K562 (cell line): ENCODE results near the gene BCKDHB. TPM values are rescaled to one million over a fixed set of nuclear protein-coding genes. Genes with fewer than 3 reads are reported as not detected.
A peak's percentile ranks its signal among the peaks of the same experiment; 100 is the strongest.

Experiments used
- ATF1 ChIP-seq, 2 experiments: fragments of 450-650 bp in 1 of 2; IDR thresholded peaks; 2 replicates each; pipeline ENCODE4 v1.6.1; 2016; ENCODE audit warnings: missing compliant biosample characterization in 1 of 2, missing genetic modification characterization in 1 of 2
- CBFA2T2 ChIP-seq: fragments of 450-650 bp; conservative IDR thresholded peaks from 2 replicates; pipeline ENCODE4 v1.6.1; 2017; ENCODE audit warnings: mild to moderate bottlenecking
- DPF2 ChIP-seq: fragments of 450-650 bp; IDR thresholded peaks from 2 replicates; pipeline ENCODE4 v1.6.1; 2016
- EZH2 ChIP-seq: IDR thresholded peaks from 2 replicates; pipeline ENCODE4 v1.6.1; 2012; ENCODE audit warnings: low read depth, mild to moderate bottlenecking, inconsistent platforms, low read length, borderline replicate concordance
- HNRNPL ChIP-seq: fragments of 200-400 bp; formaldehyde crosslinking; IDR thresholded peaks from 2 replicates; pipeline ENCODE4 v1.6.1; 2017; ENCODE audit warnings: low read depth, mild to moderate bottlenecking, low read length
- JUN ChIP-seq, 2 experiments: sonication (generic) in 1 of 2; formaldehyde crosslinking in 1 of 2; IDR thresholded peaks; 2 replicates each; pipeline versions ENCODE4 v1.6.1 to v1.8.0; 2012 to 2022; ENCODE audit warnings: borderline replicate concordance in 2 of 2, mild to moderate bottlenecking in 2 of 2, improper control_type of control experiment in 1 of 2, low read depth in 1 of 2, low read length in 1 of 2, missing genetic modification reagents in 1 of 2
- KHSRP ChIP-seq: fragments of 450-650 bp; IDR thresholded peaks from 2 replicates; pipeline ENCODE4 v1.6.1; 2017
- MTA2 ChIP-seq: fragments of 450-650 bp; IDR thresholded peaks from 2 replicates; pipeline ENCODE4 v1.6.1; 2016; ENCODE audit warnings: low read depth
- NBN ChIP-seq: fragments of 450-650 bp; IDR thresholded peaks from 2 replicates; pipeline ENCODE4 v1.6.1; 2016; ENCODE audit warnings: low read depth, mild to moderate bottlenecking
- NCOA1 ChIP-seq: fragments of 450-650 bp; IDR thresholded peaks from 2 replicates; pipeline ENCODE4 v1.6.1; 2016; ENCODE audit warnings: low read depth
- TEAD4 ChIP-seq, 2 experiments: sonication (generic) in 1 of 2; formaldehyde crosslinking in 1 of 2; IDR thresholded peaks; 2 replicates each; pipeline versions ENCODE4 v1.6.1 to v1.8.0; 2012 to 2022; ENCODE audit warnings: borderline replicate concordance in 1 of 2, inconsistent platforms in 1 of 2, low read length in 1 of 2, mild to moderate bottlenecking in 1 of 2, missing genetic modification reagents in 1 of 2
- polyA plus RNA-seq, 8 experiments: library from polyadenylated mRNA; depleted of rRNA in 4 of 8; stranded (reverse) in 5 of 8; unstranded in 3 of 8; fragments of >200 nt; fragmentation: Nextera tagmentation in 2 of 8; fragmentation: Illumina TruSeq in 1 of 8; extraction: Ambion mirVana in 2 of 8; extraction: Trizol in 1 of 8; gene quantifications; 2 replicates each; pipeline versions ENCODE4 v1.2.1 to v1.2.3, GENCODE V29; 2011 to 2014; ENCODE audit warnings: inconsistent platforms in 1 of 8, missing spikeins in 1 of 8
- total RNA-seq, 7 experiments: library from RNA; depleted of rRNA in 6 of 7; stranded (reverse); fragments of >200 nt in 6 of 7; fragmentation: Illumina TruSeq in 2 of 7; extraction: Trizol in 2 of 7; gene quantifications; 2 replicates each; pipeline versions ENCODE4 v1.2.1 to v1.2.3, GENCODE V29; 2011 to 2021; ENCODE audit warnings: low replicate concordance in 1 of 7
- TF ChIP-seq, protein P1 (sequence below): fragments of 450-650 bp; IDR thresholded peaks from 2 replicates; pipeline ENCODE4 v1.6.1; 2017; ENCODE audit warnings: antibody characterized with exemption
- TF ChIP-seq, protein P2 (sequence below): fragments of 450-650 bp; IDR thresholded peaks from 2 replicates; pipeline ENCODE4 v1.6.1; 2016; ENCODE audit warnings: low read depth
- TF ChIP-seq, protein P3 (sequence below): fragments of 450-650 bp; formaldehyde crosslinking; IDR thresholded peaks from 2 replicates; pipeline ENCODE4 v1.4.0; 2022; ENCODE audit warnings: mild to moderate bottlenecking, moderate library complexity
- TF ChIP-seq, protein P4 (sequence below), 2 experiments: fragments of 450-650 bp; IDR thresholded peaks; 2 replicates each; pipeline ENCODE4 v1.6.1; 2016

BCKDHB gene
- total and polyA plus RNA-seq, 9 of the 15 experiments (the other 6 are each of a cell fraction or from before 2014, with no cell fraction given) = 4.1 to 23.7 (median 7.5) TPM

DNA sequence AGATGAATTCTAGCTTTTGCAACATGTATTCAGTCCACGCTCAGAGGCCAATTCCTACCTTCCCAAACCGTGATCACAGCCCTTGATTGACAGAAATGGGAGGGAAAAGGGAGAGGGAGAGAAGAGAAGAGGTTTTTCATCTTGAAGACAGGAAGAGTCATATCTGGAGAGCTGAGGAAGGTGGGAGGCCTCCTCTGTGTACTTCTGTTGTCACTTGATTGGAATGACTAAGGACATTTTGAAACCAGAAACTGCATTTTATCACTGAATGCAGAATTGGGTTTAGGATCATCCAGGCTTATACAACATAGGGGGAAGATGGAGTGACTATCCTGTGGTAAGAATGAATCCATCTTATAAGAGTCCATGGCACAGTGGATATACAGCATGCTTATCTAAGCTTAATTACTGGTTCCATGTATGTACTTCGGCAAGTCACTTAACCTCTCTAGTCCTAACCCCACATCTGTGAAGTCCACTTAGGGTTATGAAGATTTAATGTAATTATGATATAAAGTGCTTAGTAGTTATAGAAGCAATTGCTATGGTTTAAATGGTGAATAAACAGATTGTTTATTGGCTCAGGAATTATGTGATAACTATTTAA, 144.0 kb downstream of the BCKDHB start (continued):
- TF ChIP-seq, protein P1, sequence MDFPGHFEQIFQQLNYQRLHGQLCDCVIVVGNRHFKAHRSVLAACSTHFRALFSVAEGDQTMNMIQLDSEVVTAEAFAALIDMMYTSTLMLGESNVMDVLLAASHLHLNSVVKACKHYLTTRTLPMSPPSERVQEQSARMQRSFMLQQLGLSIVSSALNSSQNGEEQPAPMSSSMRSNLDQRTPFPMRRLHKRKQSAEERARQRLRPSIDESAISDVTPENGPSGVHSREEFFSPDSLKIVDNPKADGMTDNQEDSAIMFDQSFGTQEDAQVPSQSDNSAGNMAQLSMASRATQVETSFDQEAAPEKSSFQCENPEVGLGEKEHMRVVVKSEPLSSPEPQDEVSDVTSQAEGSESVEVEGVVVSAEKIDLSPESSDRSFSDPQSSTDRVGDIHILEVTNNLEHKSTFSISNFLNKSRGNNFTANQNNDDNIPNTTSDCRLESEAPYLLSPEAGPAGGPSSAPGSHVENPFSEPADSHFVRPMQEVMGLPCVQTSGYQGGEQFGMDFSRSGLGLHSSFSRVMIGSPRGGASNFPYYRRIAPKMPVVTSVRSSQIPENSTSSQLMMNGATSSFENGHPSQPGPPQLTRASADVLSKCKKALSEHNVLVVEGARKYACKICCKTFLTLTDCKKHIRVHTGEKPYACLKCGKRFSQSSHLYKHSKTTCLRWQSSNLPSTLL = no peak
- TF ChIP-seq HNRNPL (no peak), ATF1 (CRISPR knock-in tag; IDR thresholded peaks at IDR 0.05) (no peak), ATF1 (tag; IDR thresholded peaks at IDR 0.05) (0 out of 2 replicates have a peak, but pooled peaks have one; percentile 10), MTA2 (peak; percentile 74), NCOA1 (peak; percentile 68; the same call in 1 of the 2 replicates), KHSRP (no peak), TEAD4 (IDR thresholded peaks at IDR 0.05; ENCODE audit: low read length) (peak; percentile 91), TEAD4 (CRISPR knock-in tag; IDR thresholded peaks at IDR 0.05; ENCODE audit: borderline replicate concordance) (no peak), DPF2 (peak; percentile 93), NBN (peak; percentile 67; the same call in 1 of the 2 replicates), JUN (IDR thresholded peaks at IDR 0.05; ENCODE audit: borderline replicate concordance, low read depth, low read length) (no peak), JUN (CRISPR knock-in tag; IDR thresholded peaks at IDR 0.05; ENCODE audit: borderline replicate concordance) (no peak), EZH2 (no peak), CBFA2T2 (peak; percentile 93)
- TF ChIP-seq, protein P2, sequence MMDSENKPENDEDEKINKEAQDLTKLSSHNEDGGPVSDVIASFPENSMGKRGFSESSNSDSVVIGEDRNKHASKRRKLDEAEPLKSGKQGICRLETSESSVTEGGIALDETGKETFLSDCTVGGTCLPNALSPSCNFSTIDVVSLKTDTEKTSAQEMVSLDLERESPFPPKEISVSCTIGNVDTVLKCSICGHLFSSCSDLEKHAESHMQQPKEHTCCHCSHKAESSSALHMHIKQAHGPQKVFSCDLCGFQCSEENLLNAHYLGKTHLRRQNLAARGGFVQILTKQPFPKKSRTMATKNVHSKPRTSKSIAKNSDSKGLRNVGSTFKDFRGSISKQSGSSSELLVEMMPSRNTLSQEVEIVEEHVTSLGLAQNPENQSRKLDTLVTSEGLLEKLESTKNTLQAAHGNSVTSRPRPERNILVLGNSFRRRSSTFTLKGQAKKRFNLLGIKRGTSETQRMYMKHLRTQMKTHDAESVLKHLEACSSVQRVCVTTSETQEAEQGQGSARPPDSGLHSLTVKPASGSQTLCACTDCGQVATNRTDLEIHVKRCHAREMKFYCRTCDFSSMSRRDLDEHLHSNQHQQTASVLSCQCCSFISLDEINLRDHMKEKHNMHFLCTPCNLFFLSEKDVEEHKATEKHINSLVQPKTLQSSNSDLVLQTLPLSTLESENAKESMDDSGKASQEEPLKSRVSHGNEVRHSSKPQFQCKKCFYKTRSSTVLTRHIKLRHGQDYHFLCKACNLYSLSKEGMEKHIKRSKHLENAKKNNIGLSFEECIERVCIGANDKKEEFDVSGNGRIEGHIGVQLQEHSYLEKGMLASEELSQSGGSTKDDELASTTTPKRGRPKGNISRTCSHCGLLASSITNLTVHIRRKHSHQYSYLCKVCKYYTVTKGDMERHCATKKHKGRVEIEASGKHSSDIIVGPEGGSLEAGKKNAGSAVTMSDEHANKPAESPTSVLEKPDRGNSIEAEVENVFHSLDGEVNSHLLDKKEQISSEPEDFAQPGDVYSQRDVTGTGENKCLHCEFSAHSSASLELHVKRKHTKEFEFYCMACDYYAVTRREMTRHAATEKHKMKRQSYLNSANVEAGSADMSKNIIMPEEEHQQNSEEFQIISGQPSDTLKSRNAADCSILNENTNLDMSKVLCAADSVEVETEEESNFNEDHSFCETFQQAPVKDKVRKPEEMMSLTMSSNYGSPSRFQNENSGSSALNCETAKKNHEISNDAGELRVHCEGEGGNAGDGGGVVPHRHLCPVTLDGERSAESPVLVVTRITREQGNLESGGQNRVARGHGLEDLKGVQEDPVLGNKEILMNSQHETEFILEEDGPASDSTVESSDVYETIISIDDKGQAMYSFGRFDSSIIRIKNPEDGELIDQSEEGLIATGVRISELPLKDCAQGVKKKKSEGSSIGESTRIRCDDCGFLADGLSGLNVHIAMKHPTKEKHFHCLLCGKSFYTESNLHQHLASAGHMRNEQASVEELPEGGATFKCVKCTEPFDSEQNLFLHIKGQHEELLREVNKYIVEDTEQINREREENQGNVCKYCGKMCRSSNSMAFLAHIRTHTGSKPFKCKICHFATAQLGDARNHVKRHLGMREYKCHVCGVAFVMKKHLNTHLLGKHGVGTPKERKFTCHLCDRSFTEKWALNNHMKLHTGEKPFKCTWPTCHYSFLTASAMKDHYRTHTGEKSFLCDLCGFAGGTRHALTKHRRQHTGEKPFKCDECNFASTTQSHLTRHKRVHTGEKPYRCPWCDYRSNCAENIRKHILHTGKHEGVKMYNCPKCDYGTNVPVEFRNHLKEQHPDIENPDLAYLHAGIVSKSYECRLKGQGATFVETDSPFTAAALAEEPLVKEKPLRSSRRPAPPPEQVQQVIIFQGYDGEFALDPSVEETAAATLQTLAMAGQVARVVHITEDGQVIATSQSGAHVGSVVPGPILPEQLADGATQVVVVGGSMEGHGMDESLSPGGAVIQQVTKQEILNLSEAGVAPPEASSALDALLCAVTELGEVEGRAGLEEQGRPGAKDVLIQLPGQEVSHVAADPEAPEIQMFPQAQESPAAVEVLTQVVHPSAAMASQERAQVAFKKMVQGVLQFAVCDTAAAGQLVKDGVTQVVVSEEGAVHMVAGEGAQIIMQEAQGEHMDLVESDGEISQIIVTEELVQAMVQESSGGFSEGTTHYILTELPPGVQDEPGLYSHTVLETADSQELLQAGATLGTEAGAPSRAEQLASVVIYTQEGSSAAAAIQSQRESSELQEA = no peak
- TF ChIP-seq, protein P3, sequence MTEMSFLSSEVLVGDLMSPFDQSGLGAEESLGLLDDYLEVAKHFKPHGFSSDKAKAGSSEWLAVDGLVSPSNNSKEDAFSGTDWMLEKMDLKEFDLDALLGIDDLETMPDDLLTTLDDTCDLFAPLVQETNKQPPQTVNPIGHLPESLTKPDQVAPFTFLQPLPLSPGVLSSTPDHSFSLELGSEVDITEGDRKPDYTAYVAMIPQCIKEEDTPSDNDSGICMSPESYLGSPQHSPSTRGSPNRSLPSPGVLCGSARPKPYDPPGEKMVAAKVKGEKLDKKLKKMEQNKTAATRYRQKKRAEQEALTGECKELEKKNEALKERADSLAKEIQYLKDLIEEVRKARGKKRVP = 0 out of 2 replicates have a peak, but pooled peaks have one; percentile 65
- TF ChIP-seq, protein P4, sequence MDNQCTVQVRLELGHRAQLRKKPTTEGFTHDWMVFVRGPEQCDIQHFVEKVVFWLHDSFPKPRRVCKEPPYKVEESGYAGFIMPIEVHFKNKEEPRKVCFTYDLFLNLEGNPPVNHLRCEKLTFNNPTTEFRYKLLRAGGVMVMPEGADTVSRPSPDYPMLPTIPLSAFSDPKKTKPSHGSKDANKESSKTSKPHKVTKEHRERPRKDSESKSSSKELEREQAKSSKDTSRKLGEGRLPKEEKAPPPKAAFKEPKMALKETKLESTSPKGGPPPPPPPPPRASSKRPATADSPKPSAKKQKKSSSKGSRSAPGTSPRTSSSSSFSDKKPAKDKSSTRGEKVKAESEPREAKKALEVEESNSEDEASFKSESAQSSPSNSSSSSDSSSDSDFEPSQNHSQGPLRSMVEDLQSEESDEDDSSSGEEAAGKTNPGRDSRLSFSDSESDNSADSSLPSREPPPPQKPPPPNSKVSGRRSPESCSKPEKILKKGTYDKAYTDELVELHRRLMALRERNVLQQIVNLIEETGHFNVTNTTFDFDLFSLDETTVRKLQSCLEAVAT (IDR thresholded peaks at IDR 0.05) = peak in 1 of 2 experiments; percentile 42; a peak in 1 of 4 replicates
